AG04450 (cell line): ENCODE measurements around the gene CECR2. TPM values are rescaled to one million over a fixed set of nuclear protein-coding genes. Genes with fewer than 3 reads are reported as not detected.

Source experiments
- CTCF ChIA-PET: fragments of 300-600, 350-600 bp; formaldehyde crosslinking; extraction: SDS; loops from one replicate; lab custom pipeline; 2022; ENCODE audit warnings: antibody characterized with exemption, inconsistent platforms; lab: Charles Lee
- POLR2A ChIA-PET: fragments of 350-600 bp; formaldehyde crosslinking; extraction: SDS; loops from one replicate; lab custom pipeline; 2021; ENCODE audit warnings: antibody characterized with exemption, inconsistent platforms; lab: Yijun Ruan, JAX
- DNase-seq: peaks from one replicate; pipeline ENCODE4 v3.0.0-alpha.2; 2011; ENCODE audit warnings: low read depth, low spot score
- H3K27ac ChIP-seq: one replicate; pipeline ENCODE4 v1.5.1; 2012; ENCODE audit warnings: low read depth, low read length, control low read depth
- H3K27me3 ChIP-seq: one replicate; pipeline ENCODE4 v1.6.0; 2012; ENCODE audit warnings: low read length; ENCODE audit not compliant: control insufficient read depth, insufficient read depth
- H3K4me3 ChIP-seq: 2 replicates; pipeline ENCODE4 v1.5.1; 2011; ENCODE audit warnings: mild to moderate bottlenecking, low read depth, low read length, control low read depth
- H3K9me3 ChIP-seq: 2 replicates; pipeline ENCODE4 v1.5.1; 2012; ENCODE audit warnings: low read length; ENCODE audit not compliant: control insufficient read depth, insufficient read depth
- polyA plus RNA-seq: library from polyadenylated mRNA; depleted of rRNA; stranded (reverse); fragments of >200 nt; gene quantifications from 2 replicates; pipeline ENCODE4 v1.2.3, GENCODE V29; 2011
- TF ChIP-seq, protein P1 (sequence below): IDR thresholded peaks from 2 replicates; pipeline ENCODE4 v1.5.1; 2011; ENCODE audit warnings: low read depth, low read length, control low read depth, inconsistent platforms

The CECR2 gene
- polyA plus RNA-seq, 1 experiment: not detected

DNA sequence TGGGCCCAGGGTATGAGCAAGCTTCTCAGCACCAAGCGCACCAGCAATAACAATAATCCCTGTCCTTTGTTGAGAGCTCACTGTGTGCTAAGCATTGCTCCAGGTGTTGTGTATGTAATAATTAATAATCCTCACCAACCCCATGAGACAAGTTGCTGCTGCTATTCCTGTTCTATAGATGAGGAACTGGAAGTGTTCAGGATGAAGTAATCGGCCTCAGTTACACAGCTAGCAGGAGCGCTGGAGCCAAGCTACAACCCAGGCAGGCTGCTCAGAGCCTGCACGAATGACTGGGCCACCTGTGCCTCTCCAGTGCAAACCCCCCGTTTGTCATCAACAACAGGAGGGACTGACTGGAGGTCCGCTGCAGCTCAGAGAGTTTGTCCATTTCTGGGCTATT lies 35.2 kb upstream of the CECR2 start:
- no peak overlapping the region for H3K4me3 ChIP-seq
- H3K27ac ChIP-seq: no peak overlapping the region
- TF ChIP-seq, protein P1, sequence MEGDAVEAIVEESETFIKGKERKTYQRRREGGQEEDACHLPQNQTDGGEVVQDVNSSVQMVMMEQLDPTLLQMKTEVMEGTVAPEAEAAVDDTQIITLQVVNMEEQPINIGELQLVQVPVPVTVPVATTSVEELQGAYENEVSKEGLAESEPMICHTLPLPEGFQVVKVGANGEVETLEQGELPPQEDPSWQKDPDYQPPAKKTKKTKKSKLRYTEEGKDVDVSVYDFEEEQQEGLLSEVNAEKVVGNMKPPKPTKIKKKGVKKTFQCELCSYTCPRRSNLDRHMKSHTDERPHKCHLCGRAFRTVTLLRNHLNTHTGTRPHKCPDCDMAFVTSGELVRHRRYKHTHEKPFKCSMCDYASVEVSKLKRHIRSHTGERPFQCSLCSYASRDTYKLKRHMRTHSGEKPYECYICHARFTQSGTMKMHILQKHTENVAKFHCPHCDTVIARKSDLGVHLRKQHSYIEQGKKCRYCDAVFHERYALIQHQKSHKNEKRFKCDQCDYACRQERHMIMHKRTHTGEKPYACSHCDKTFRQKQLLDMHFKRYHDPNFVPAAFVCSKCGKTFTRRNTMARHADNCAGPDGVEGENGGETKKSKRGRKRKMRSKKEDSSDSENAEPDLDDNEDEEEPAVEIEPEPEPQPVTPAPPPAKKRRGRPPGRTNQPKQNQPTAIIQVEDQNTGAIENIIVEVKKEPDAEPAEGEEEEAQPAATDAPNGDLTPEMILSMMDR: no peak
- POLR2A ChIA-PET: no interaction called here
- no peaks in the 10 kb centered on the region; the same call in 1 of the 2 replicates for H3K9me3 ChIP-seq
- H3K27me3 ChIP-seq: no peaks in the 10 kb centered on the region
- DNase-seq: no peak
- CTCF ChIA-PET: no interaction called here

DNA sequence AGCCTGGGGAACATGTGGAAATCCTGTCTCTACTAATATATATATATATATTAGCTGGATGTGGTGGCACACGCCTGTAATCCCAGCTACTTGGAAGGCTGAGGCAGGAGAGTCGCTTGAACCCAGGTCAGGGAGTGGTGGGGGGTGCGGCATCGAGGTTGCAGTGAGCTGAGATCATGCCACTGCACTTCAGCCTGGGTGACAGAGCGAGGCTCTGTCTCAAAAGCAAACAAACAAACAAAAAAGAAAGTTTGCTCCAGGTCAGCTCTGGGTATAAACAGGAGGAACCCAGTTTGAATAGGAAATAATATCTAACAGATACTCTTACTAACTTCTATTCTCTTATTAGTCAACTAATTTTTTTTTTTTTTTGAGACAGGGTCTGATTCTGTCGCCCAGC lies 34.3 kb upstream of the CECR2 start:
- ChIA-PET POLR2A (interaction anchor here (0.7 kb wide), 1 partner anchor 22 kb away, joined by 3 read pairs; no protein-coding TSS in a partner anchor), CTCF (no interaction called here)
- Histone ChIP-seq H3K27me3 (no peaks in the 10 kb centered on the region), H3K4me3 (no peak overlapping the region), H3K9me3 (no peaks in the 10 kb centered on the region; the same call in 1 of the 2 replicates), H3K27ac (no peak overlapping the region)
- TF ChIP-seq, protein P1: no peak
- no peak for DNase-seq

- Histone ChIP-seq H3K27ac (no peak overlapping the region), H3K9me3 (no peaks in the 10 kb centered on the region; the same call in 1 of the 2 replicates), H3K4me3 (no peak overlapping the region), H3K27me3 (no peaks in the 10 kb centered on the region)
- no peak for DNase-seq
- TF ChIP-seq, protein P1: no peak
- ChIA-PET CTCF (no interaction called here), POLR2A (no interaction called here)
Measured at GRCh38 chr22:17336061-17336460, 33.2 kb upstream of the CECR2 start.

DNA sequence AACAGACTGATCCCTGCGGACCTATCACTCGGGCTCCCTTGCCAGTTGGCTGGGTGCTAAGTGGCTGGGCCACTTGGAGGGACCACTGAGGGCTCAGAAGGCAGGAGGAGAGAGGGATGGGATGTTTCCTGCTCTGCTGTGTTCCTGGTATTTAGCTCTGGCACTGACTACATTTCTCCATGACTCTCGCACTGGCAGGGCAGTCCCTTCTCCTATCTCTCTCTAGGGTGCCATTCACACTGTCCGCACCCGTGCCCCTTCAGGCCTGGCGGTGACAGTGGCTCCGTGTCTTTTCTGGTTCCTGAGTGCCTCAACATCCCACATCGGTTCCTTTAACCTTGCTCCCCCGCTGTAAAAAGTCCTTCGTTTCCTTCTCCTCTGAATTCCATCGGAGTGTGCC lies 31.6 kb upstream of the CECR2 start:
- TF ChIP-seq, protein P1: no peak
- H3K27ac ChIP-seq: no peak overlapping the region
- DNase-seq: no peak
- H3K4me3 ChIP-seq: no peak overlapping the region
- H3K9me3 ChIP-seq: no peaks in the 10 kb centered on the region
- CTCF ChIA-PET: no interaction called here
- POLR2A ChIA-PET: no interaction called here
- H3K27me3 ChIP-seq: no peaks in the 10 kb centered on the region

DNA sequence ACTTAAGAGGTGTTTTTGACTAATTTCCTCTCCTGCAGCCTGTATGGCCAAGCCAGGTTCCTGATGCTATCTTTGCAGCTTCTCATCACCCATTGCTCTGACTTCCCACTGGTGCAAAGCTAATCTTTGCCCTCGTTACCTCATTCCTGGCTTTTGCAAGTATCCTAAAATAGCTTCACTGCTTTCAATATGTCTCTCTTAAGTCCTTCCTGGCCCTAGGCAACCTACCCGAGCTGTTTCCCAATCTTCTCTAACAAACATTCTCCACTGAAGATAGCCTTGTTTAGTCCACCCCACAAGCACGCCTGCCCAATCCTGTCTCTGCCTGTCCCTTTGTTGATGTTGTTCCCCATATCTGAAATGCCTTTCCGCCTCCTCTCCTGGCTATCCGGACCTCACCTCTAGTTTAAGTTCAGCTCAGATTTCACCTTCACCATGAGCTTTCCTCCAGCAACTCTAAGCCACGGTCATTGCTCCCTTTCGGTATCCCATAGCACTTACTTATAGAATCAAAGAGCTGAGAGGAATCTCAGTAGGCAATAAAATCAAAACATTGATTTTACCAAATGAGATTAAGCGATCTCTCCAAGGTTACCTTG lies 30.1 kb upstream of the CECR2 start:
- TF ChIP-seq, protein P1: no peak
- ChIA-PET CTCF (interaction anchor here (0.6 kb wide), 1 partner anchor 187 kb away, joined by 5 read pairs; no protein-coding TSS in a partner anchor), POLR2A (no interaction called here)
- no peaks in the 10 kb centered on the region for H3K9me3 ChIP-seq
- H3K4me3 ChIP-seq: no peak overlapping the region
- H3K27me3 ChIP-seq: no peaks in the 10 kb centered on the region
- H3K27ac ChIP-seq: no peak overlapping the region
- DNase-seq: no peak
